ENCODE measurements around the gene SEMA5A. TPM values are rescaled to one million over a fixed set of nuclear protein-coding genes. Genes with fewer than 3 reads are reported as not detected.

SEMA5A gene
- total RNA-seq, 2 donors from 2014 or later = 13.3 to 17.6 TPM

GRCh38 chr5:9524941-9525340 lies 20.9 kb downstream of the SEMA5A start:
- no peaks in the 10 kb centered on the region for H3K27me3 ChIP-seq (replicated peaks; ENCODE audit: insufficient read depth)
- no peaks in the 10 kb centered on the region for H3K36me3 ChIP-seq
- H3K9me3 ChIP-seq = no peaks in the 10 kb centered on the region
- ATAC-seq (ENCODE audit: insufficient number of reproducible peaks, low FRiP score, low read depth) (no peak), DNase-seq (ENCODE audit: low spot score) (no peak)
- H3K4me3 ChIP-seq = no peak overlapping the region
- no peak overlapping the region for H3K27ac ChIP-seq
- TF ChIP-seq CTCF (IDR thresholded peaks at IDR 0.05) = no peak
- peaks cover 0 to 3% of the 10 kb centered on the region in 2 donors for H3K4me1 ChIP-seq (ENCODE audit: control insufficient read depth in 1 of 2, low read depth in 2 of 2)

- Histone ChIP-seq H3K4me1 (ENCODE audit: control insufficient read depth in 1 of 2, low read depth in 2 of 2) (peaks cover 0 to 13% of the 10 kb centered on the region in 2 donors), H3K9me3 (no peaks in the 10 kb centered on the region), H3K27me3 (replicated peaks; ENCODE audit: insufficient read depth) (no peaks in the 10 kb centered on the region), H3K27ac (no peak overlapping the region), H3K4me3 (no peak overlapping the region), H3K36me3 (no peaks in the 10 kb centered on the region)
- DNase-seq (ENCODE audit: low spot score) (no peak), ATAC-seq (ENCODE audit: insufficient number of reproducible peaks, low FRiP score, low read depth) (no peak)
- no peak for TF ChIP-seq CTCF (IDR thresholded peaks at IDR 0.05)
Observed at GRCh38 chr5:9523090-9523823, 22.6 kb downstream of the SEMA5A start.

- no peaks in the 10 kb centered on the region for H3K27me3 ChIP-seq (replicated peaks; ENCODE audit: insufficient read depth)
- no peak overlapping the region for H3K4me3 ChIP-seq
- no peak for ATAC-seq (ENCODE audit: insufficient number of reproducible peaks, low FRiP score, low read depth)
- H3K9me3 ChIP-seq = no peaks in the 10 kb centered on the region
- H3K36me3 ChIP-seq = no peaks in the 10 kb centered on the region
- TF ChIP-seq CTCF (IDR thresholded peaks at IDR 0.05) = no peak
- no peak overlapping the region for H3K27ac ChIP-seq
- no peak for DNase-seq (ENCODE audit: low spot score)
- peaks cover 0 to 13% of the 10 kb centered on the region in 2 donors for H3K4me1 ChIP-seq (ENCODE audit: control insufficient read depth in 1 of 2, low read depth in 2 of 2)
Observed at GRCh38 chr5:9519537-9519936, 26.3 kb downstream of the SEMA5A start.

- peaks cover 6 to 21% of the 10 kb centered on the region in 2 donors for H3K4me1 ChIP-seq (ENCODE audit: control insufficient read depth in 1 of 2, low read depth in 2 of 2)
- no peak overlapping the region for H3K27ac ChIP-seq
- H3K9me3 ChIP-seq = no peaks in the 10 kb centered on the region
- no peak for DNase-seq (ENCODE audit: low spot score)
- no peak for TF ChIP-seq CTCF (IDR thresholded peaks at IDR 0.05)
- no peak overlapping the region for H3K4me3 ChIP-seq
- no peak for ATAC-seq (ENCODE audit: insufficient number of reproducible peaks, low FRiP score, low read depth)
- no peaks in the 10 kb centered on the region for H3K27me3 ChIP-seq (replicated peaks; ENCODE audit: insufficient read depth)
- no peaks in the 10 kb centered on the region for H3K36me3 ChIP-seq
Observed at GRCh38 chr5:9516591-9516990, 29.3 kb downstream of the SEMA5A start.

GRCh38 chr5:9515436-9515835 lies 30.4 kb downstream of the SEMA5A start:
- no peak overlapping the region for H3K4me3 ChIP-seq
- H3K27me3 ChIP-seq (replicated peaks; ENCODE audit: insufficient read depth) = no peaks in the 10 kb centered on the region
- no peaks in the 10 kb centered on the region for H3K9me3 ChIP-seq
- H3K4me1 ChIP-seq (ENCODE audit: control insufficient read depth in 1 of 2, low read depth in 2 of 2) = peaks cover 6 to 21% of the 10 kb centered on the region in 2 donors
- DNase-seq (ENCODE audit: low spot score) (no peak), ATAC-seq (ENCODE audit: insufficient number of reproducible peaks, low FRiP score, low read depth) (no peak)
- H3K27ac ChIP-seq = no peak overlapping the region
- H3K36me3 ChIP-seq = no peaks in the 10 kb centered on the region
- TF ChIP-seq CTCF (IDR thresholded peaks at IDR 0.05) = no peak
